ENCODE measurements around the gene RASSF4.

DNA sequence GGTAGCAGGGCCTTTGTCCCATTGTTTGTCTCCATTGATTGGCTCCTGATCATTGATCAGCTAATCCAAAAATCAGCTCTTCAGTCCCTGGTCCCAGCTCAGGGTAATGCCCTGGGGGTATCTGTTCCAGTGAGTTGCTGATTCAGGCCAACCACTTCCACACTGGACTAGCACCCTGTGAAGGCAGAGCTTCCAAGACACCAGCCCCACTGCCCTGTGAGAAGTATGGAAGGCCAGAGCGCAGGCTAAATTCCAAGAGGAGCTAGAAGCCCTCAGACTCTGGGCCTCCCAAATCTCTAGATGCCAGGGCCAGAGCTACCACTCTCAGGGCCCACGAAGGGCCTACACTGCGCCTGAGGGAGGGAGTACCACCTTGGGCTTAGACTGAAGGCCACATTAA lies 38.1 kb upstream of the RASSF4 start:
- TF ChIP-seq POLR2A (IDR thresholded peaks at IDR 0.05; ENCODE audit: low read length) (no peak), GATA1 (IDR thresholded peaks at IDR 0.05; ENCODE audit: low read depth, low read length) (no peak)
